PC-3 (cell line): ENCODE results near the gene LMAN2L. TPM values are rescaled to one million over a fixed set of nuclear protein-coding genes. Genes with fewer than 3 reads are reported as not detected.

Source experiments
- ATAC-seq: fragments of 200-7000 bp; cut with Tn5 transposase; 2 replicates; pipeline ENCODE4 v1.9.1; 2020; ENCODE audit warnings: mild to moderate bottlenecking, moderate library complexity
- BruUV-seq: library from RNA; stranded (reverse); fragments of 400-500 nt; replicated peaks from 2 replicates; lab custom pipeline; 2021; lab: Mats Ljungman, UMichigan
- CTCF ChIA-PET: fragments of 300-600 bp; sonication (Branson Sonifier 250); formaldehyde crosslinking; loops from one replicate; lab custom pipeline; 2022; ENCODE audit warnings: antibody characterized with exemption; lab: Charles Lee
- POLR2A ChIA-PET: fragments of 300-600 bp; sonication (Branson Sonifier 250); formaldehyde crosslinking; loops from one replicate; lab custom pipeline; 2022; ENCODE audit warnings: antibody characterized with exemption; ENCODE audit not compliant: unreplicated experiment; lab: Charles Lee
- DNase-seq: peaks from one replicate; pipeline ENCODE4 v3.0.0-alpha.2; 2015
- H2AFZ ChIP-seq: fragments of 300-600 bp; sonication (generic); 2 replicates; pipeline ENCODE4 v1.6.0; 2016; ENCODE audit warnings: antibody characterized with exemption, low read length
- H3F3A ChIP-seq: fragments of 300-600 bp; sonication (generic); one replicate; pipeline ENCODE4 v1.6.0; 2017; ENCODE audit warnings: antibody characterized with exemption, low read length, control low read depth, mild to moderate bottlenecking; ENCODE audit not compliant: unreplicated experiment
- H3K27ac ChIP-seq: fragments of 300-600 bp; sonication (generic); 2 replicates; pipeline ENCODE4 v1.5.1; 2016; ENCODE audit warnings: mild to moderate bottlenecking, low read length
- H3K27me3 ChIP-seq: fragments of 300-600 bp; sonication (generic); 2 replicates; pipeline ENCODE4 v1.6.1; 2016; ENCODE audit warnings: low read length, mixed read lengths
- H3K36me3 ChIP-seq: fragments of 300-600 bp; sonication (generic); 2 replicates; pipeline ENCODE4 v1.6.1; 2016; ENCODE audit warnings: low read depth, mixed run types, low read length, mixed read lengths
- H3K4me1 ChIP-seq: fragments of 300-600 bp; sonication (generic); 2 replicates; pipeline ENCODE4 v1.5.1; 2016; ENCODE audit warnings: low read length; ENCODE audit not compliant: insufficient read depth
- H3K4me2 ChIP-seq: fragments of 300-600 bp; sonication (generic); 2 replicates; pipeline ENCODE4 v1.6.0; 2016; ENCODE audit warnings: low read length
- H3K4me3 ChIP-seq: fragments of 300-600 bp; sonication (generic); 2 replicates; pipeline ENCODE4 v1.5.1; 2016; ENCODE audit warnings: mild to moderate bottlenecking, low read length, mixed read lengths
- H3K79me2 ChIP-seq: fragments of 300-600 bp; sonication (generic); 2 replicates; pipeline ENCODE4 v1.6.1; 2017; ENCODE audit warnings: low read length, mixed read lengths
- H3K9ac ChIP-seq: fragments of 300-600 bp; sonication (generic); 2 replicates; pipeline ENCODE4 v1.6.0; 2016; ENCODE audit warnings: mild to moderate bottlenecking, low read length
- H3K9me2 ChIP-seq: fragments of 300-600 bp; sonication (generic); replicated peaks from 2 replicates; pipeline ENCODE4 v1.6.1; 2016; ENCODE audit warnings: mixed run types, low read length, mixed read lengths
- H3K9me3 ChIP-seq: fragments of 300-600 bp; sonication (generic); 2 replicates; pipeline ENCODE4 v1.6.1; 2016; ENCODE audit warnings: low read length, mixed read lengths
- H4K20me1 ChIP-seq: fragments of 300-600 bp; sonication (generic); 2 replicates; pipeline ENCODE4 v1.6.1; 2016; ENCODE audit warnings: low read length, mixed read lengths
- CTCF ChIP-seq: fragments of 300-600 bp; sonication (generic); conservative IDR thresholded peaks from 2 replicates; pipeline ENCODE4 v1.5.1; 2017; ENCODE audit warnings: antibody characterized with exemption, low read depth, mild to moderate bottlenecking, low read length
- EZH2 ChIP-seq: fragments of 300-600 bp; sonication (generic); IDR thresholded peaks from one replicate; pipeline ENCODE4 v1.6.1; 2017; ENCODE audit warnings: antibody characterized with exemption, mild to moderate bottlenecking, low read length; ENCODE audit not compliant: unreplicated experiment
- EZH2phosphoT487 ChIP-seq: fragments of 300-600 bp; sonication (generic); IDR thresholded peaks from 2 replicates; pipeline ENCODE4 v1.6.1; 2018; ENCODE audit warnings: mild to moderate bottlenecking, antibody characterized with exemption, low read length, borderline replicate concordance
- intact Hi-C: fragments of 100-400 bp; cut with micrococcal nuclease; formaldehyde crosslinking; loops from 2 replicates; pipeline ENCODE4 v1.9.0; 2023
- total RNA-seq: library from RNA; depleted of rRNA; stranded (reverse); fragments of >200 nt; gene quantifications from 2 replicates; pipeline ENCODE4 v1.2.3, GENCODE V29; 2014

Gene LMAN2L
- total RNA-seq, 1 experiment from 2014 or later: 27.8 TPM

GRCh38 chr2:96737251-96737650 is 2.6 kb downstream of the LMAN2L start:
- Histone ChIP-seq H4K20me1 (no peaks in the 10 kb centered on the region), H3K27ac (no peak overlapping the region), H3K36me3 (peaks cover 12% of the 10 kb centered on the region; the same call in 1 of the 2 replicates), H2AFZ (no peak overlapping the region), H3F3A (no peaks in the 10 kb centered on the region), H3K4me2 (no peak overlapping the region), H3K9ac (no peak overlapping the region), H3K79me2 (peaks cover 27% of the 10 kb centered on the region), H3K4me3 (no peak overlapping the region), H3K27me3 (no peaks in the 10 kb centered on the region), H3K9me2 (no peaks in the 10 kb centered on the region), H3K9me3 (no peaks in the 10 kb centered on the region), H3K4me1 (peaks cover 17% of the 10 kb centered on the region; the same call in 1 of the 2 replicates)
- ATAC-seq (no peak), DNase-seq (no peak)
- ChIA-PET CTCF (interaction anchor here (0.6 kb wide), 1 partner anchor 23 kb away, joined by 6 read pairs; no protein-coding TSS in a partner anchor), POLR2A (no interaction called here)
- BruUV-seq: no TSS peak
- TF ChIP-seq EZH2phosphoT487 (no peak), EZH2 (no peak), CTCF (no peak)
- intact Hi-C loops: no loop called here

GRCh38 chr2:96734880-96735583 is 4.8 kb downstream of the LMAN2L start:
- H3K36me3 ChIP-seq: peaks cover 12% of the 10 kb centered on the region; the same call in 1 of the 2 replicates
- no peak overlapping the region for H3K27ac ChIP-seq
- POLR2A ChIA-PET: no interaction called here
- no peak for DNase-seq
- ATAC-seq: no peak
- H3K4me3 ChIP-seq: no peak overlapping the region
- TF ChIP-seq EZH2 (no peak), EZH2phosphoT487 (no peak), CTCF (no peak)
- H3F3A ChIP-seq: no peaks in the 10 kb centered on the region
- no peaks in the 10 kb centered on the region for H3K9me2 ChIP-seq
- H3K27me3 ChIP-seq: no peaks in the 10 kb centered on the region
- H3K79me2 ChIP-seq: peaks cover 27% of the 10 kb centered on the region
- no peak overlapping the region for H2AFZ ChIP-seq
- peaks cover 14% of the 10 kb centered on the region; the same call in 1 of the 2 replicates for H3K4me1 ChIP-seq
- CTCF ChIA-PET: no interaction called here
- H3K9ac ChIP-seq: no peak overlapping the region
- H4K20me1 ChIP-seq: no peaks in the 10 kb centered on the region
- no TSS peak for BruUV-seq
- no peaks in the 10 kb centered on the region for H3K9me3 ChIP-seq
- intact Hi-C loops: no loop called here
- no peak overlapping the region for H3K4me2 ChIP-seq

- Histone ChIP-seq H3K4me1 (peaks cover 11% of the 10 kb centered on the region; the same call in 1 of the 2 replicates), H2AFZ (no peak overlapping the region), H3K9me2 (no peaks in the 10 kb centered on the region), H4K20me1 (no peaks in the 10 kb centered on the region), H3K9ac (no peak overlapping the region), H3K27me3 (no peaks in the 10 kb centered on the region), H3F3A (no peaks in the 10 kb centered on the region), H3K9me3 (no peaks in the 10 kb centered on the region), H3K4me2 (no peak overlapping the region), H3K79me2 (peaks cover 18% of the 10 kb centered on the region), H3K36me3 (peaks cover 12% of the 10 kb centered on the region; the same call in 1 of the 2 replicates), H3K4me3 (no peak overlapping the region), H3K27ac (no peak overlapping the region)
- intact Hi-C loops: no loop called here
- CTCF ChIA-PET: no interaction called here
- BruUV-seq: no TSS peak
- ATAC-seq (no peak), DNase-seq (no peak)
- TF ChIP-seq EZH2phosphoT487 (no peak), CTCF (no peak)
- POLR2A ChIA-PET: no interaction called here
Measured at GRCh38 chr2:96733931-96734330, 5.9 kb downstream of the LMAN2L start.
